NCI-H526 treated with DMSO at 0.1 percent for 48 hours (cell line): Measurements from ENCODE around the gene RAB37.

Experiments
- DNase-seq: peaks from one replicate; lab custom pipeline; 2025; lab: John Stamatoyannopoulos, UW

Gene RAB37

GRCh38 chr17:74744714-74745547, 7.9 kb downstream of the RAB37 start:
- DNase-seq, result peak; percentile 8

- DNase-seq, result no peak
These were observed 8.6 kb downstream of the RAB37 start for GRCh38 chr17:74745548-74746177.

DNA sequence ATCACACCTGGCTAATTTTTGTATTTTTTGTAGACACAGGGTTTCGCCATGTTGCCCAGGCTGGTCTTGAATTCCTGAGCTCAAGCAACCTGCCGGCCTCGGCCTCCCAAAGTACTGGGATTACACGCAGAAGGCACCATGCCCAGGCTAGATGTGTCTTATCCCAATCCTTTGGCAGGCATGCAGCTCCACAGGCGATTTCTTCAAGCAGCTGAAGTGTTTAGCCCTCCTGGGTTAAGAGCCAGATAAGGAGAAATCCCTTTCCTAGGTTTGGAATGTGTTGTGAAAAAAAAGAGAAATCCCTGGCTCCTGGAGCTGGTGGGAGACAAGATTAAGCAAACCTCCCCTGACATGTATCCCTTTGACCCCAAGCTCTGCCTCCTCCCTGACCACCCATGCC, 9.3 kb downstream of the RAB37 start:
- no peak for DNase-seq

- DNase-seq, result no peak
These were observed 9.9 kb downstream of the RAB37 start for GRCh38 chr17:74746922-74747321.

- peak; percentile 91 for DNase-seq
These were observed 11.1 kb downstream of the RAB37 start for GRCh38 chr17:74748279-74748528.

GRCh38 chr17:74748529-74749278, 11.6 kb downstream of the RAB37 start, which contains the start of gene NHERF1:
TSS of gene NHERF1 (plus strand) at chr17:74748628. CDS start at chr17:74748847, 219 bp downstream.
- DNase-seq, result no peak

DNA sequence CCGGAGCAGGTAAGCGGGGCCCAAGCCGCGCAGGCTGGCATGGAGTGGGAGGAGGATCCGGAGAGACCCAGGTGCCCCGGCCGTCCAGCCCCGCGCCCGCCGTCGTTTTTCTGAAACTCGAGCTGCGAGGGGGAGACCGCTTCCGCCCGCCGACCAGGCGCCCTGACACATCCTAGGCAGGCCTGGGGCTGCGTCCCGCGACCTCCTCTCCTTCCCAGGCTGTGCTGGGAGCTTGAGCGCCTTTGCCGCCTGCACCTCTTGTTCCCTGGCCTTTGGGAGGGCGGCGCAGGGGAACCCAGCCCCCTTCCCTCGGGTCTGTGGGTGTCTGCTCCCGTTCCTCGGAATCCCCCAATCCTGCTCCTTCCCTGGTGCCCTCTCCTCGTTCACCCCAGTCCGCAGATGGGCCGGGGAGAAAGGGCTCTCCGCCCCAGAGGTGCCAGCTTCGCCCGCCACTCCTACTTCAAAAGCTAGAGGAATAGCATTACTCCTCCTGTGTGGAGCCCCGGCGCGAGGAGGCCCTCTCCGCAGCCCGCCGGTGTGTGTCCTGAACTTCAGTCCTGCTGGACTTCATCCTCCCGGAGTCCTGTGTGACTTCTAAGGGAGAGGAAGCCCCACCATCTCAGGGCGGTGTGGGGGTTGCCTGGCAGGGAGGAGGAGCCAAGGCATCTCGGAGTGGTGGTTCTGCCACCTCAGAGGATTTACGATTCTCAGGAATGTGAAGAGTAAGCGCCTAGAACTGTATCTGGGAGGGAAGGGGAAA, 12.4 kb downstream of the RAB37 start:
- DNase-seq, result no peak

DNA sequence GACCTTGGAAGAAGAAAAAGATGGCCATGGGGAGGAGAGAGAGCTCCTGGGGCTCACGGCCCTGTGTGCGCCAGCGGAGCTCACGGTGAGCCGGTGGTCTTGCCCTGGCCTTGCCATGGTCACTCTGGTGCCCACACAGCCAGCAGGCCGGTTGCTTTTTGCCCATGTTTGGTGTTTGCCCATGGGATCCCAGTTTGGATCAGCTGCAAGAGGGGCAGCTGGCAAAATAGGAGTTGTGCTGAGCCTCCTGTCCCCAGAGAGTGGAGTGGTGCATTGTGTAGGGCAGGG, 12.9 kb downstream of the RAB37 start:
- DNase-seq, result no peak

GRCh38 chr17:74750327-74751069, 13.4 kb downstream of the RAB37 start:
- no peak for DNase-seq

DNA sequence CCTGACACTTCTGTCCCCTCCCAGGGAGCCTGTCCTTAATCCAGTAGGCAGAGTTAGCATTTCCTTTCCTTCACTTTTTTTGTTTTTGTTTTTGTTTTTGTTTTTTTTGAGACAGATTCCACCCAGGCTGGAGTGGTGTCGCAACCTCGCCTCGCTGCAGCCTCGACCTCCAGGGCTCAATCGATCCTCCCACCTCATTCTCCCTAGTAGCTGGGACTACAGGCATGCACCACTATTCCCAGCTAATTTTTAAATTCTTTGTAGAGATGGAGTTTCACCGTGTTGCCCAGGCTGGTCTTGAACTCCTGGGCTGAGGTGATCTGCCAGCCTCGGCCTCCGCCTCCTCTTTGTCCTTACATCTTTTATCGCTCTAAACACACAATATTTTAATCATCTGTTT, 15.4 kb downstream of the RAB37 start:
- no peak for DNase-seq

GRCh38 chr17:74752822-74753401, 15.9 kb downstream of the RAB37 start:
- no peak for DNase-seq

DNA sequence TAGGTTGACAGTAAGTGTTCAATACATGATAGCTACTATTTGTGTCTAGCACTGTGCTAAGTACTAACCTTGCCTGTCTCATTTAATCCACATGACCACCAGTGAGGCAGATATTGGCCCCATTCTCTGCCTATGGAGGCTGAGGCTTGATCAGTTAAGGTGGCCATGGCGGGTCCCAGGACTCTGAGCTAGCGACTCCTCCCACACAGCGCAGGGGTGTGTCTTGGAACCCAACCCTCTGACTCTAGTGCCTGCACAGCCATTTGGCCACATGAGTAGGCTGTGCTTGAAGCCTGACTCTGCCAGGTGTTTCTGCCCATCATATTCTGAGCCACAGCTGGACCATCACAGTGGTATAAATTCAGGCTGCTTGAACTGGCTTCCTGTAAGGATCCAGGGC, 17.8 kb downstream of the RAB37 start:
- DNase-seq, result no peak

DNA sequence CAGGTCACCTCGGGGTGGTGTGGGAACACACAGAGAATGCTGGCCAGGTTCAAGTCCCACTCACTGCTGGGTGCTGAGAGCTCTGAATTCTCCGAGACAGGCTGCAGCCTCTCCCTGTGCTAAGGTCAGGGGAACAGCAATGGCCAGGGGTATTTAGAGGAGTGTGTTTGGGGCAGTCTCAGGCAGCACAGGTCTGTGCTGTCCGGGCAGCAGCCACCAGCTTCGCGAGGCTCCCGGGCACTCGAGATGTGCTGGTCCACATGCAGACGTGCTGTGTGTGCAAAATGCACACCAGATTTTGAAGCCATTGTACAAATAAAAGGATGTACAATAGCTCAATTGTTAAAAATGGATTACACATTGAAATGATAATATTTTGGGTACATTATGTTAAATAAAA, 18.5 kb downstream of the RAB37 start:
- DNase-seq, result no peak

DNA sequence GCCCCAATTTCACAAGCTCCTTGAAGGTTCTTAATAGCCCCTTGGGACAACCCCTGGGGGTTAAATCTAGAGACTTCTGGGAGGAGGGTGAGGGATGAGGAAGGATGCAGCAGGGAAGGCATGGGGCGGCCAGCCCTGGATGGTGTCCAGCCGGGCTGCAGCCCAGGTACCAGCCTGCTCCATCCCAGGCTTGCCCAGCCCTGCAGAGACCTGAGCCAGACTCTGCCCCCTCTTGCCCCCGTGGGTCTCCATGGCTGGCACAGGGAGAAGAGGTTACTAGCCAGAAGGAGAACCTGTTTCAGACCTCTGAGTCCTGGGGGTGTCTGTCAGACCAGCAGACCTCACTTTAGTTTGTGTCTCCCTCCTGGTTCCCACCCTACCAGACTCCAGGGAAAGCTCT, 19.8 kb downstream of the RAB37 start:
- no peak for DNase-seq

DNA sequence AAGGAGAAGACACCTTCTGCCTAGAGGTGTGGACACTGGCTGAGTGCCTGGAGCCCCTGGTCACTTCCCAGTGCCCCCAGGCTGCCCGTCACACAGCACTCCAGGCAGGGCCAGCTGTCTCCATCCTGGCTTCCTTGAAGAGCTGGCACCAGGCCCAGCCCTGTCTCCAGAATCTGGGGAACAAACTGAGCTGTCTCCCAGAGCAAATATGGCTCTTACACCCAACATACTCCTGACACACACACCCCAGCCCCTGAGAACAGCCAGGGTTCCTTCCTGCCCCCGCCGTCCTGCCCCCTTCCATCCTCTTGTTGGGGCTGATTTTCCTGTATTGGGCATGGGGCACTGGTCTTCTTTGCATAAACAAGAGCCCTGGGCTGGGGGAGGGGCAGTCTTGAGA, 20.4 kb downstream of the RAB37 start:
- DNase-seq, result no peak

DNA sequence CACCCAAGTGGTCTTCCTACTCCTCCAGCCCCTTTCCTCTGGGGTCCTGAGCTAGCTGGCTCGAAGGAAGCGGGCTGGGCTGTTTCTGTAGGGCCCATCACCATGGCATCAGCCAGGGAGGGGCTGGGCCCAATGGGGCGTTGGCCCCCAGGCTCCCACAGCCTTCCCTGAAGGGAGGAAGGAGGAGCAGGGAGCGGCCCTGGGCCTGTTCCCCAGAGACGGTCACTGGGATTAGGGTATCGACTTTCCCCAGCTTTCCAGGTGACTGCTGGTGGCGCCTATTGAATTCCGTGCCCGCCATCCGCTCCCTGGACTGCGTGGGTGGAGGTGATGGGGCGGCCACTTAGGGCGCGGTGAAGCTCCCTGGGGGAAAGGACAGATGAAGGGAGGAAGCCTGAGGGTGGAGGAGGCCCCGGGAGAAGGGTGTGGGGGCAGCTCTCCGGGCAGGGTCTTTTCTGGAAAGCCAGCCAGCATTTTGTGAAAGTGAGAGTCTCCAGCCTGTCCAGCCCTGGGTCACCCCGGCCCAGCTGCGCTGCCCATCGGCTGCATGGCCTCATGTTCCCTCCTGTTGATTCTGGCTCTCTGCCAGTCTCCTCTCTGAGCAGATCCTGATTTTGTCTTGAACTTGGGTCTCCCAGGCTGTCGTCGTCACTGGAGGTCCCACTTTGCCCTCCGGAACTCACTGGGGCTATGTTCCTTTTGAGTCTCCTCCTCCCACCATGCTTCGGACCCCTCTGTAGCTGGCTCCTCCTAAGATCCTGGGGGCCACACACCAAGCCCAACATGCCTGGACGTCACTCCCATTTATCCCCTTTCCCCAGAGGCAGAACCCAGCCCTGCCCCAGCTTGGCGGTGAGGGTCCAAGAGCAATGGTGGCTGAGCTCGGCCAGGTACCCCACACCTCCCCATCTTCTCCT, 21.1 kb downstream of the RAB37 start:
- DNase-seq, result peak; percentile 26

DNA sequence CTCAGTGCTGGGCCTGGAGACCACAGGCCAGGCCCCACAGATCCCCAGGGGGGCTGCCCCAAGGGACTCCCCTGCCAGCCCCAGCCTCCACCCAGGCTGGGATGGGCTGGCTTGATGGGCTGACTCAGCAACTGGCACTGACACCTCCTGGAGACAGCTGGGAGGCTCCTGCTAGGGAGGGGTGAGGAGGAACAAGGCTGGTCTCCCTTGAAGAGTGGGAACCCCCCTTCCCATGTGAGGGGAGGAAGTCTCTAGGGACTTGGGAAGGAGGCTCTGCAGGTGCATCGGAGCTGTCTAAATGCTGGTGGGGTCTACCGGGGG, 21.8 kb downstream of the RAB37 start:
- DNase-seq, result no peak

- no peak for DNase-seq
These were observed 22.3 kb downstream of the RAB37 start for GRCh38 chr17:74759243-74759801.

GRCh38 chr17:74759941-74760340, 22.9 kb downstream of the RAB37 start:
- DNase-seq, result no peak

GRCh38 chr17:74760404-74761105, 23.5 kb downstream of the RAB37 start:
- DNase-seq, result no peak
